ENCODE results near the gene OGA.

OGA gene

DNA sequence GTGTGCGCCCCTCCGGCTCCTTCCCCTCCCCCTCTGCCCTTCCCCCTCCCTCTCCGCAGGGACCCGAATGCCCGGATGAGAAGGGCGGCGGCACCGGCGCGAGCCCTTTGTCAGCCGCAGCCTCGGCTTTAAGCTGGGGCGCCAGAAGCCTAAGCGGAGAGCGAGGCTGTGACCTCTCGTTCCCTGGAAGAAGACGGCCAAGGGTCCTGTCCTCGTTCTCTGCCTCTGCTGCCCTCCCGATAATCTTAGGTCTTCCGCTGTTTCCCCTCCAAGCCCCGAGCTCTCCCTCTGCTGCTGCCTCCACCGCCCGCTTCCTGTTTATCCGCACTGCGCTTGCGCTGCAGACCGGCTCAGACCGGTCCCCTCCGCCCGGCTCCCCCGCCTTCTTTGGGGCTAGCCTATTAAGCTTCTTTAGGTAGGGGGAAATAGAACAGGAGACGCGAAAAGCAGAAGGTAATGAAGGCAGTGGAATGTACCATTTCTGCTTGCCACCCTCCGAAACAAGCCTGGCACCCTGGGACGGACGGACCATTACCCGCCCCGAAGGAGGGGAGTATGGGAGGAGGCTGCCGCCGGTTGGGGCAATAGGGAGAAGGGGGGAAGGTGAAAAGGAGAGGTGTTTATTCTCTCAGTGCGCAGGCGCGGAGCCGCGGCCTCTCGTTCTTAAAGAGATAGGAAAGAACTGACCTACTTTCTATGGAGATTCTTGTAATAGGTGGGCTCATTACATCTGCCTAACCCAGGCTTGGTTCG is at the start of gene OGA:
TSS of gene OGA (minus strand) at position 326 of the 753 bp plus-strand sequence. CDS start 422 bp downstream, outside the sequence.
- peak; percentile 93 for DNase-seq (ENCODE audit: low read depth)

DNA sequence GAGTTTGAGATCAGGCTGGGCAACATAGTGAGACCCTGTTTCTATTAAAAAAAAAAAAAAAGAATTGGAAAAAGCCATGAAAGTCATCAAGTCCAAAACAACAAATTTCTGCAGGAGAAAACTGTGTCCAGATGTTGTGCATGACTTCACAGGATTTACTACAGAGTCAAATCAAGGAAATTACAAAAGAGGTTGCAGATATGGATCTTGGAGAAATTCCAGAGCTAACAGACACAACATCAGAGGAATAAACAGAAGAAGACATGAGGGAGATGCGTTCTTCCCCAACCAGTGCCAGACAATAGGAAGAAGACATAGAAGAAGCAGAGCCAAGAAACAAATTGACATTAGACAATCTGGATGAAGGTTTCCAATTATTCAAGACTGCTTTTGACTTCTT is 49.7 kb upstream of the OGA start:
- no peak for DNase-seq (ENCODE audit: low read depth)

DNA sequence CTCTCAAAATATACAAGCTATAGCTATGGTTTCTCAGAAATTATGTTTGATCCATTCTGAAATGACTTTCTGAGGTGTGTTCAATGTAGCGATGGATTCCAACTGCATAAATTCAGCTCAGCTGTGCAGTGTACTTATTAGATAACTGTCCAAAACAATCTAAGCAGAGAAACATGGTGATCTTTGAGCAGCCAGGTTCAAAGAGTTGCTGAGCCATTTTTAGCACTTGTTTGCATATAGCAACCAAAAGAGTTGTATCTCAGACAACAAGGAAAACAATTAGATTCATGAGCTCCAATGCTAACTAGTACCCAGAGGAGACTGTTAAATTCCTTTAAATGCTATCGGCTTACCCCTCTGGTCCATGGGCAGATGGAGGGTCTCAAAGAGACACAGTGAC is 41.3 kb upstream of the OGA start:
- DNase-seq (ENCODE audit: low read depth), result no peak

DNA sequence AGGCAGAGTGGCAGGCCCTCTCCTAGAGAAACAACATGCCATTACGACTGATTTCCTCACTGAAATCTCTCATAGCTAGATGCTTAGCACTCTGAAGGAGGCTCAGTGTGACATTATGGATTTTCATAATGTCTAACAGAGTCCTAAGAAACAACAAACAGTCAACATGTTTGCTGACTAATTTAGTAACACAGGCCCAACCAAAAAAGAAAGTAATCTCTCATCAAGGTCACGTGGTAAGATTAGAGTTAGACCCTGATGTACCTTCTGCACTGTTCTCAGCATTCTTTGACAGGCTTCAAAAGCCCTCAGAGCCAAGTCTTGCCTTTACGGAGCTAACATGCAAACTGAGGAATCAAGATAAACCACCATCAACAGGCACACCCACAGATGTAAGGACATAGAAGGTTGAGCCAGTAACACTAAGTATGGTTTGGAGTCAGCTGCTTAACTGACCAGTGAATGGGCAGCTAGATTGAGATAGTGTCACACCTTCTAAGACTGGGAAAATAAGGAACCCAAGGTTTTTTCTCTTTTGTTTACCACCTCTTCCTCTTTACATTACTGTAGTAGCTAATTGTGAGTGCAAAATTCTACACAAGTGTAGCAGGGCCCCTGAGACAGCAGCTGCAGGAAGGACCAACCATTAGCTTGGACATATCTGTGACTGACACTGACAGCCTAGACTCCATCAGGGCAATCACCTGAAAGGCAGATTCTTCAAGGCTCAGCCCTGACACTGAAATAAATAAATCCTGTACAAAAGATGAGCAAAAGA is 40.7 kb upstream of the OGA start:
- DNase-seq (ENCODE audit: low read depth), result no peak

DNA sequence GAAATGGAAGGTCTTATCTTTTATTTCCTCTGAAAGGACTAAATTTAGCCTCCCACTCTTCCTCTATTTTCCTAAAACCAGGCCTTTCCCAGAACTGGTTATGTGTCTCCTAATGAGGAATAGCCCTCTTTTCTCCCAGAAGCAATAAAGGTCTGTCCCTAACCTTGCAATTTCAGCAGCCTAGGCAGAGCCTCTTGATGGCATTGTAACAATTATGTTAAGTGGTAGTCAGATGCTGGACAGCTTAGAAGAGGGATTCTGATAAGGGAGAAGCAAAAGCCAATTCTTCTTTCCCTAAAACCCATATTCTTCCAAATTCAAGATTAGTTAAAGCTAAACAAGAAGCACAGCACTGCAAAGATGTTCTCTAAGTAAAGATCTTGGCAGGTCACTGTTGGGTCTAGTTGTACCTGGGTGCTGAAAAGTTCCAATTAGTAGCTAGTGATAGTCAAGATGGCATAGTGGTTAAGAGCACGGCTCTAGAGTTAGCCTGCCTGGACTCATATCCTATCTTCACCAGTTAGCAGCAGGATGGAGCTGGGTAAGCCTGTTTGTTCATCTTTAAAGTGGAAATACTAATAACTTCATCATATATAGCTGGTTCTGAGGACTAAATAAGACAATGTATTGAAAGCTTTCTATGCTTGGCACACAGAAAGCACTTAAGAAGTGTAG is 39.7 kb upstream of the OGA start:
- no peak for DNase-seq (ENCODE audit: low read depth)

DNA sequence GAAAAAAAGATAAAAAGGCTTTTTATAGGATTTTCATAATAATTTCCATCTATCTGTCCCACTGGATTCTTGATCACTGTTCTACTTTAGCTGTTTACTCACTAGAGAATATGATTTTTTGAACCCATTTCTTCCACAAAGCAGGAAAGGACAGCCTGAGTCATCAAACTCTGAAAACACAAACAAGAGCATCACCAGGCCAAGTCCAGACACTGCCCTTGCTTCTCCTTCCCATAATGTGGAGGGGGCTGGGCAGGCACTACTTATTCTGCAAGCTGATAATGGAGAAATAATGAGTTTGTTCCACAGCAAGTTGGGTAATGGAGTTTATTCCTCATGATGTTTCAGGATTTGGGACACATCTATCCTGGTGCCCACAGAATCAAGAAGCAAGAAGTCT is 38.4 kb upstream of the OGA start:
- no peak for DNase-seq (ENCODE audit: low read depth)

DNA sequence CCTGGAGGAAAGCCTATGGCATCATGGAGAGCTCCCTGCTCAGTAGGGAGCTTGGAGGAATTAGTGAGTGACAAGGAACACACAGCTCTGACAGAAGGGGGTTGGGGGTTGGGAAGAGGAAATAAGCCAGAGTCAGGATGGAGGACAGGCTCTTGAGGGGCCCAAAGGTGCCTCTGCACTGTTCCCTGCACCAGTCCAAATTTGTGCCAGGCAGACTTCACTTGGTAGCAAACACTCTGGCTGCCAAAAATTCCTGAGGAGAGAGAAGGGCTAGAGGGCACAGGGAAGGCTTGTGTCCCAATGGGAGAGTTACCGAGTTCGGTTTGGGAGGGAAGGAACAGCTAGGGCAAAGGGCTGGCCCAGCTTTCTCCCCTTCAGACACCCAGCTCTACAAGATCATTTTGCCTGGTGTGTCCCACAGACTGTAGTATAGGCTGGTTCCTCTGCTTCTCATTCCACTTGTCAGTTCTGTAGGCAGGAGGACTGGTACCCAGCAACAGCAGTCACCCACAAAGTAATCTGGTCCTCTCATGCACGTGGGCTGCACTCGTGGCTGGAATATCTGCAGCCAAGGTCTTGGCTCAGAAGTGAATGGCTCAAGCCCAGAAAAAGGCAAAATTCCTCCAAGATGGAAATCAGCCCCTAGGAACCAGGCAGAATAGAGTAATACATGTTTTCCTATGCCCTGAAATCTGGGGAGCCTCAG is 33.3 kb upstream of the OGA start:
- DNase-seq (ENCODE audit: low read depth), result no peak

DNA sequence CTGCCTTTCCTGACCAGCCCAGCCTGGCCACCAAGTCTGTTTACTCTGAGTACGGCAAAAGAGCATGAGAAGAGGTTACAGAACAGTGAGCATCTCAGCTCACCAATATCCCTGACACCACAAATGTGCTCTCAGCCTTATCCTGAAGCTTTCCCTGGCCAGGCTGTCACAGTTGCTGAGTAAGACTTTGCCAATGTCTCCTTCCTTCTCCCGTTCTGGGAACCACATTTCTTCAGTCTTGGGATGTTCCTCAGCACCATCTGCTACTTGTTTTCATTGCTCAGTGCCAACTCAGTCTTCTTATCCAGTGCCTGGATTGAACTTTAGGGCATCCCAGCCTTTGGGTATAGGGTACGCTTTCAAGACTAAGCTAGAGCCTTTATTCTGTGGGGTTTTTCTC is 32.5 kb upstream of the OGA start:
- no peak for DNase-seq (ENCODE audit: low read depth)

DNA sequence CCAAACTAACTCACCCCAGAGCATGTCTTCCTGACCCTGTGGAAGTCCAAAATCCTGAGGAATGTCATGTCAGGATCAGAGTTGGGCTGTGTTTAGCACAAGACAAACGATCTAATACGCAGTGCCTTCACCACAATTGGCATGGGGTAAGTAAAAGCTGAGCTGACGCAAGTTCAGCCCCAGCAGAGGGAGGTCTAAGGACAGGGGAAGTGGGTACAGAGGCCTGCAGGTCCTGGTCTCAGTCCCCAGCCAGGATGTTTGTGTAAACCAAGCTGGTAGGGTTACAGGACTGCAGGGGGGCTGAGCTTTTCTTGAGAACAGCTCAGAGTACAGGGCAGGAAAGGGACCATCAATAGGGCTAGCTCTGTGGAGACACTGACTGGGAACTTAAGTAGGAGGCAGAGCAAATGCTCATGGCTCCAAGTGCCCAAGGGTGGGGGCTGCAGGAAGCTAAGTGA is 30.7 kb upstream of the OGA start:
- DNase-seq (ENCODE audit: low read depth), result no peak

DNA sequence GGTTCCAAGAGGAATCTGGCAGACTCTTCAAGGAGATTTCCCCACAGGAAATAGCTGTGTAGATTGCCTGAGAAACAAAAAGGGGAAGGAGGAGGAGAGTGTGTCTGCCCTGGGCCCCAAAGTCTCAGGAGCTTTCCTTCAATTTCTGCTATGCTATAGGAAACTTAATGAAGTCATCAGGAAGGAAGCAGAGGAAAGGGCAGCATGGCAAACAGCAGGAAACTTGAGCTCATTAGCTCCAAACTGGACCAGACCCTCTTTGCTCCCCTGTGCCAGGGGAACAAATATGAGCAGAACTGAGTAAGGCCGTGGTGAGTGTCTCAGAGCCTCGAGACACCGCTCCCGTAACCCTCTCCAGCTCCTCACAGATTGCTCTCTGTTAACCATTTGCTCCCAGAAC is 30.2 kb upstream of the OGA start:
- DNase-seq (ENCODE audit: low read depth), result no peak

DNA sequence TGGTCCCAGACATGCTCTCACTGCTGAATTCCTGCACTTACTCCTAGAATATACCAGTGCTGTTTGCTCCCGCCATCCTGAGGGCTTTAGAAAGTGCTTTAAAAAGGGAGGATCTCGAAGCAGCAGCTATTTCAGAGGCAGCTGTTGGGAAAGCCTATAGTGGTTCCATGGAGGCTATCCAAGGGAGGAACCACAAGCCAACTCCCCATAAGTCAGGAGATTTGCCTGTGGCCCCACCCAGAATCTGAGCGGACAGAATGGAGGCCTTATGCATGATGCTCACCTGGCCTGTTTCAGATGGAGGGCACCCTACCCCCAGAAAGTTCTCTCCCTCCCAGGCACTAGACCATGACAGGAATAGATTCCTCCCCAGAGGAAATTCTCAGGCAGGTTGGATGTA is 27.6 kb upstream of the OGA start:
- DNase-seq (ENCODE audit: low read depth), result no peak

DNA sequence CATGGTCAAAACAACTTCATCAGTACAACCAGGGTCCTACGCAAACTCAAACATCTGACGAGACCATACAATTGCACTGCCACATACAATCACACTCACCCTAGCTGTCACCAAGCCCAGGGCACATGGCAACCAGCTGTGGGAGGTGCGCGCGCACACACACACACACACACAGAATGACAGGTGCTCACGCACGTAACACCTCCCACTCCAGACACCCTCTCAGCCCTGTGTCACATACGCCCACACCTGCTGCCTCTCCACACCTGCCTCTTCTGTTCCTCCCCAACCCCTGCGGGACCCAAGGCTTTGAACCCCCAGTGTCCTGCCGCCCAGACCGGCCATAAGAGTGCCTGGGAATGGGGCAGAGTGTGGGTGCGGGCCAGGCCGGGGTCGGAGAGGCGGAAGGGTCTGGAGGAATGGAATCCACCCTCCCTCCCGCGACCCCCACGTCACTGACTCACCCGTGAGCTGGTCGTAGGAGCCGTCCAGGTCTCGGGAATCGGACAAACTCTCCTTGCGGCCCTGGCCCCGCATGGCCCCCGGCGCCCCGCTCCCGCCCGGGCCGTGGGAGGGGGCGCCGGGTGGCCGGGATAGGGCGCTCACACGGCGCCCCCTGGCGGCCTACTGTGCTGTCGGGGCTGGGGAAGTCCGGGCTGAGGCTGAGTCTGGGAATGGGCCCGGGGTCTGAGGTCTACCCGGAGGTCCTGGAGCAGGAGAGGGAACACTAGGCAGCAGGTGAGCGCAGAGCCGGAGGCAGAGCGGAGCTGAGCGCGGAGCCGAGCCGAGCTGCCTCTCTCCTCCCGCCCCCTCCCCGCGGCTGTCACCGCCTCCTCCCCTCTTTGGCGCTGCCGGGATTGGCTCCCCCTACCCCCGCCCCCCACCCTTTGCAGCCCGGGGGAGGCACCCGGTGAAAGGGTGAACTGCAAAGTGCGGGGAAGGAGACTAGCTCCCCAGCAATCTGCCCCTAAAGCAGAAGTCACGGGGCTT is 25.1 kb upstream of the OGA start, which contains the start of gene KCNIP2:
TSS of gene KCNIP2 (minus strand) at position 769 of the 990 bp plus-strand sequence. CDS start at position 537, 232 bp downstream.
- no peak for DNase-seq (ENCODE audit: low read depth)

DNA sequence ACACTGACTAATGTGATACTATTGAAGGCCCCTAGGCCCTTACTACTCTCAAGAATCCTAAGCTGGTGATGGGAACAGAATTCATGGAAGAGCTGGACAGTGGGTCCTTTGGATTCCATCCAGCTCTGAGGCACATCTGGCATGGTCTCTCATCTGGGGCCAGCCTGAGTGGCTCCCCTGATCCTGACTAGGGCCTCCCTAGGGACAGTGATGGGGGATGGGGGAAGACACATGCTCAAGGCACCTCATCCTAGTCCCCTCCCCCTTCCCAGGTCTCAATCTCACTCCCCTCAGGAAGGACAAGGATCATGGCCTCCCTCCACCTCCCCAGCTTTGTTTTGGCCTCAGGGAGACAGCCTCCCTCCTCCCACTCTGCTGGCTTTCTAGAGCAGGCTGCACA is 23.6 kb upstream of the OGA start:
- DNase-seq (ENCODE audit: low read depth), result no peak

DNA sequence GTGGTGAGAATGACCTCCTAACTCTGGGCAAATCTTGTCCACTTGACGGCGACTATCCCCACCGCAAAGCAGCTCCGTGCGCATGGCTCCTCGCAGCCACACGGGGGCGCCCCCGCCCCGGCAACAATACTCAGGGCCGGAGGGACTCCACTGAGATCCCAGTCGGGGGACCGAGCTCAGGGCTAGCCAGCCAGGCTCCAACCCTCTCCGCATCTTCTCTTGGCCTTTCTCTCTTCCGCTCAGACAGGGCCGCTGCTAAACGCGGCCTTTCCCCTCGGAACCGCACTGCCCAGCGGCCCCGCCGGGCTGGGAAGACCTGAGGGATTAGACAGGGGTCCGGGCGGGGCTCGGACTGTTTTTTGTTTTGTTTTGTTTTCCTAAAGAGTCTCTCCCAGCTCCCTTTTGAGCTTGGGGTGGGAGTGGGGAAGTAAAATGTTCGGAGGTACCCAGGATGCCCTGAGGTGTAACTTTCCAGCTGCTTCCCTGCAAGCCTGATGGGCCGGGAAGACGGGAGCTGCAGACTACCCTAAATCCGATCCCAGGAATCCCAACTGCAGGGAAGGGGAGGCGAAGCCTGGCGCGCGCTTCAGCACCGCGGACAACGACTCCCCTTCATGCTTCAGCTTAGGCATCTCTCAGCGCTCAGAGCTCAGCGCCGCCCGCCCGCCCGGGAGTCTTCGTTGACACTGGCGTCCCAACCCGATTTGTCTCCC is 22.7 kb upstream of the OGA start:
- peak; percentile 60 for DNase-seq (ENCODE audit: low read depth)

DNA sequence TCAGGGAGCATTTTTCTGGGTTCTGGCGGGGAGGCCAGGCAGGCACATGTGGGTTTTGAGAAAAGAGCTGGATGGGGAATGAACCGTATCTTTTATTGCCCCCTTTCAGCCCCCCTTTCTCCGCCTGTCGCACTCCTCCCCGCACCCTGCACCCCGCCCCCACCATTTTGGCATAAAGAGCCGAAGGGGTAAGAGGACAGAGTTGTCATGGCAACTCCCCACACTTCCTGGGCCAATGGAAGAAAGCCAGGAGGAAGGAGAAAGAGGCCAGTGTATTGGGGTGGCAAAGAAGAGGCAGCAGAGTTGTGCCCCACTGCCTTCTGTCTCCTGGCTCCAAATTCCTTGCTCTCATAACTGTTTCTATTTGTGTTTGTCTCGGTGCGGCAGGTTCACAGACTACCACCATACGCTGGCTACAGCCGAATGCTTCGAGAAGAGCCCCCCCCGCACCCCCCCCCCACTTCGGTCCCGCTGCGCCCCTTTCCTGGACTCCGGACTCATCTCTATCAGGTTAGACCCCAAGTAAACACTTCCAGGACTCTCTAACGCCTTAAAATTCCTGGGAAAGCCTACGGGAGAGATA is 21.9 kb upstream of the OGA start:
- no peak for DNase-seq (ENCODE audit: low read depth)

DNA sequence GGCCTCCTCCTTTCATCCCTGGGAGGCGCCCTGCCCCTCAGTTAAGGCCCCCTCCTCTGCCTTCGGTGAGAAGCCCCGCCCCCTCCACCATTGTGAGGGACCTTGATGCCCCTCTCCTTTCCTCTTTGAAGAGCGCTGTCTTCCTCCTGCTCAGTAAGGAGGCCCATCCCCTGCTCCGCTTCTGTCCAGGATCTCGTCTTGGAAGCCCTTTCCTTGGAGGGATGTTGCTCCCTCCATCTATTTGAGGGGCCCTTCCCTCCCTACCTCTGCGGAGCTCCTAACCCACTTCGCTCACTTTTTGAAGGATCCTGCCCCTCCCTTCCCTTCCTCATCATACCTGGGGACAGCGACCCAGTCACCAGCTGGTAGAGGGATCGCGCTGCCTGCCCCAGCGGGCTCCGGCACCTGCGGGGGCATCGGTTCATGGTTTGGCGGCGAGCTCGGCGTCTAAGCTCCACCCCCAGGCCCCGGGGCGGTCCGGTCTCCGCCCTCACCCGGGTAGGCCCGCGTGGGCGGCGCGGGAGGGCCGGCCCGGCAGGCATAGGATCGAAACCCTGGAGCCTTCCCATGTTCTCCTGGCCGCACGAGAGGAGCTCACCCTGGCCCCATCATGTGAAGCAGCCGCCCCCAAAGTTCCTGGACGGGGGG is 21.3 kb upstream of the OGA start:
- peak; percentile 27 for DNase-seq (ENCODE audit: low read depth)

DNA sequence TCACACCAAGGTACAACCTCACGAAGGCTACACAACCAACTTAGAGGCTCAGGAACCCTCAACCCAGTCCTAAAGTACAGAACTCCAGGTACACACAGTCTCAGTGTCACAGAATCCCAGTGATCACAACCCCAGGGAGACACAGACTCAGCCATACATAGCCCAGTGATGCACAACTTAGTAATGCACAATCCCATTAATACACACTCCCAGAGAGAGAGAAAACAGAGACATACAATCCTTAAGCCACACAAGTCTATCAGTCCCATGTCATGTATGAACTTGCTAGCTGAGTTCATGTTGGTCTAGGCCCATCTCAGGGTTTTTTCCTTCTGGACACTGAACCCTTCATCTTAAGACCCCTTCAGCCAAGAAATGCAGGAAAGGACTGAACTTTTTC is 20.8 kb upstream of the OGA start:
- no peak for DNase-seq (ENCODE audit: low read depth)

DNA sequence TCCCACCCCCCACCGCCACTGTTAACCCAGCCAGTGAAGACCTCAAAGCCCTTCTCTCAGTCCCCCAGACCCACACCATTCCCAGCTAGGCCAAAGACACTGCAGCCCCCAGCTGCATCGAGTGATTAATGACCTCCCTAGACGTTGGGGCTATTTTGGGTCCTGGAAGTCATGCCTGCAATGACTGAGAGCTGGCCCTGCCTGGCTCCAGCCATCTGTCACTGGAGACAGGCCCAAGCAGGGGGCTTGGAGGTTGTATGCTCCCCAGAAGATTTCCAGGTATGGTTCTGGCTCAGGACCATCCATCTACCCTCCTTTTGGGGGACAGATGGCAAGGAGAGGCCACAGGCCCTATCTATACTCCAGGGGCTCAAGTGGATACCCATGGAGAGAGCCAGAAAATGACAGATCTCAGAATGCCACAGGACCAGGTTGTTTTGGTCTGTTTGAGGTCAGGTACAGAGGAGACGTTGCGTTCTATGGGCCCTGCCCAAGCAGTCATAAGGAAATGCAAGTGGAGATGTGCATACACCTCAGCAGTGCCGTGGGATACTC is 20.2 kb upstream of the OGA start:
- no peak for DNase-seq (ENCODE audit: low read depth)

DNA sequence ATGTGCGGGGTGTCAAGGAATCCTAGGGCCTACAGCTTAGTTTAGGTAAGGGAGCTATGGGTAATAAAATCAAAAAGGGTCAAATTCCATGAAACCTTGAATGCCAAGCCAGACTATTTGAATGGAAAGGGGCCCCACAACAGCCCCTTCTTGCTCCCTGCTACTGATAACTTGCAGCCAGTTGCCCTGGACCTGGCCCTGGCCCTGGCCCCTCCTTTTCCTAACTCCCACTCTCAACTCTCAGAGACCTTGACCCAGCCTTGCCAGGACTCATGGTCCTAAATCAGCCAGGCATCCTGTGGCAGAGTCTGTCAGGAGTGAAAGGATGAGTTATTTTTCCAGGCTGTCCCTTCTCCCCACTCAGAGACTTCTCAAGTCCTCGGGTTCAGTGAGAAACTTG is 19.5 kb upstream of the OGA start:
- DNase-seq (ENCODE audit: low read depth), result no peak
